MCF 10A (cell line): Measurements from ENCODE around the gene SPATA16. TPM values are rescaled to one million over a fixed set of nuclear protein-coding genes. Genes with fewer than 3 reads are reported as not detected.

Experiments used
- BruUV-seq: library from RNA; stranded (reverse); fragments of 400-500 nt; replicated peaks from 2 replicates; lab custom pipeline; 2021; lab: Mats Ljungman, UMichigan
- CTCF ChIA-PET: fragments of 300-600 bp; sonication (Branson Sonifier 250); formaldehyde crosslinking; extraction: SDS; loops from one replicate; lab custom pipeline; 2021; ENCODE audit warnings: antibody characterized with exemption, inconsistent platforms; lab: Yijun Ruan, JAX
- POLR2A ChIA-PET: fragments of 300-600, 350-650 bp; sonication (Branson Sonifier 250); formaldehyde crosslinking; extraction: SDS; loops from one replicate; lab custom pipeline; 2020; ENCODE audit warnings: antibody characterized with exemption, inconsistent platforms; lab: Yijun Ruan, JAX
- DNase-seq: peaks from one replicate; pipeline ENCODE4 v3.0.0-alpha.2; 2018; ENCODE audit not compliant: unreplicated experiment
- H3K27ac Mint-ChIP-seq: one replicate; pipeline ENCODE4 v1.8.0; 2022; ENCODE audit warnings: mild to moderate bottlenecking, low read depth, mixed read lengths; ENCODE audit not compliant: unreplicated experiment
- H3K27me3 Mint-ChIP-seq: one replicate; pipeline ENCODE4 v1.8.0; 2022; ENCODE audit warnings: mixed read lengths; ENCODE audit not compliant: insufficient read depth, unreplicated experiment
- H3K36me3 Mint-ChIP-seq: one replicate; pipeline ENCODE4 v1.8.0; 2022; ENCODE audit warnings: mild to moderate bottlenecking, moderate library complexity, mixed read lengths; ENCODE audit not compliant: insufficient read depth, unreplicated experiment
- H3K4me1 Mint-ChIP-seq: one replicate; pipeline ENCODE4 v1.8.0; 2022; ENCODE audit warnings: mixed read lengths; ENCODE audit not compliant: insufficient read depth, unreplicated experiment
- H3K4me3 Mint-ChIP-seq: one replicate; pipeline ENCODE4 v1.8.0; 2022; ENCODE audit warnings: mild to moderate bottlenecking, moderate library complexity, mixed read lengths; ENCODE audit not compliant: unreplicated experiment
- H3K9me3 Mint-ChIP-seq: one replicate; pipeline ENCODE4 v1.8.0; 2022; ENCODE audit warnings: mixed read lengths; ENCODE audit not compliant: unreplicated experiment
- intact Hi-C: fragments of 100-400 bp; cut with micrococcal nuclease; formaldehyde crosslinking; loops from 2 replicates; pipeline ENCODE4 v1.14.1; 2022
- total RNA-seq: library from RNA; stranded (reverse); gene quantifications from 2 replicates; pipeline ENCODE4 v1.2.3, GENCODE V29; 2022
- TF ChIP-seq, protein P1 (sequence below): fragments of 200-600 bp; IDR thresholded peaks from one replicate; pipeline ENCODE4 v1.8.0; 2022; ENCODE audit warnings: antibody characterized with exemption, mild to moderate bottlenecking; ENCODE audit not compliant: unreplicated experiment

Gene SPATA16
- total RNA-seq, 1 experiment from 2014 or later, result not detected

GRCh38 chr3:173128633-173129032, 12.4 kb downstream of the SPATA16 start:
- BruUV-seq, result no TSS peak
- H3K4me1 Mint-ChIP-seq, result no peaks in the 10 kb centered on the region
- ChIA-PET CTCF (no interaction called here), POLR2A (no interaction called here)
- intact Hi-C loops, result no loop called here
- no peak overlapping the region for H3K4me3 Mint-ChIP-seq
- H3K27me3 Mint-ChIP-seq, result peaks cover 90% of the 10 kb centered on the region
- TF ChIP-seq, protein P1, sequence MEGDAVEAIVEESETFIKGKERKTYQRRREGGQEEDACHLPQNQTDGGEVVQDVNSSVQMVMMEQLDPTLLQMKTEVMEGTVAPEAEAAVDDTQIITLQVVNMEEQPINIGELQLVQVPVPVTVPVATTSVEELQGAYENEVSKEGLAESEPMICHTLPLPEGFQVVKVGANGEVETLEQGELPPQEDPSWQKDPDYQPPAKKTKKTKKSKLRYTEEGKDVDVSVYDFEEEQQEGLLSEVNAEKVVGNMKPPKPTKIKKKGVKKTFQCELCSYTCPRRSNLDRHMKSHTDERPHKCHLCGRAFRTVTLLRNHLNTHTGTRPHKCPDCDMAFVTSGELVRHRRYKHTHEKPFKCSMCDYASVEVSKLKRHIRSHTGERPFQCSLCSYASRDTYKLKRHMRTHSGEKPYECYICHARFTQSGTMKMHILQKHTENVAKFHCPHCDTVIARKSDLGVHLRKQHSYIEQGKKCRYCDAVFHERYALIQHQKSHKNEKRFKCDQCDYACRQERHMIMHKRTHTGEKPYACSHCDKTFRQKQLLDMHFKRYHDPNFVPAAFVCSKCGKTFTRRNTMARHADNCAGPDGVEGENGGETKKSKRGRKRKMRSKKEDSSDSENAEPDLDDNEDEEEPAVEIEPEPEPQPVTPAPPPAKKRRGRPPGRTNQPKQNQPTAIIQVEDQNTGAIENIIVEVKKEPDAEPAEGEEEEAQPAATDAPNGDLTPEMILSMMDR, result no peak
- no peaks in the 10 kb centered on the region for H3K9me3 Mint-ChIP-seq
- H3K36me3 Mint-ChIP-seq, result no peaks in the 10 kb centered on the region
- H3K27ac Mint-ChIP-seq, result no peak overlapping the region
- peak; percentile 7 for DNase-seq

DNA sequence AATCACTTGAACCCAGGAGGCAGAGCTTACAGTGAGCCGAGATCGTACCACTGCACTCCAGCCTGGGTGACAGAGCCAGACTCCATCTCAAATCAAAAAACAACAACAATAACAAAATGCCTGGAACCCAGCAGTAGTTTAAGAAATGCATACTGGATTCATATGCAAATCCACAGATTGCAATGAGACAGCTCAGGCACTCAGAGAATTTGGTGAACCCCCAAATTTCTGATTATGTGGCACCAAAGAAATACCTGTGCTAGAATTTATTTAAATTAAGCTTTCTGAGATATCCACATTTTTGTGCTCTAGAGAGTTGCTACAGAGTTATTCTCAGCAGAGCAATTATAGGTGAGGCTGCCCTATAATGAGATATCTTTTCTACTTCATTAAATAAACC, 29.7 kb downstream of the SPATA16 start:
- BruUV-seq, result no TSS peak
- TF ChIP-seq, protein P1, result no peak
- intact Hi-C loops, result no loop called here
- POLR2A ChIA-PET, result no interaction called here
- H3K4me1 Mint-ChIP-seq, result no peaks in the 10 kb centered on the region
- H3K27me3 Mint-ChIP-seq, result peaks cover 92% of the 10 kb centered on the region
- CTCF ChIA-PET, result interaction anchor here (0.7 to 1.0 kb wide), 2 partner anchors 20 to 67 kb away, joined by 3 read pairs; no protein-coding TSS in a partner anchor
- no peak overlapping the region for H3K4me3 Mint-ChIP-seq
- no peaks in the 10 kb centered on the region for H3K9me3 Mint-ChIP-seq
- H3K27ac Mint-ChIP-seq, result no peak overlapping the region
- no peaks in the 10 kb centered on the region for H3K36me3 Mint-ChIP-seq
- DNase-seq, result no peak

- no peak for DNase-seq
- no TSS peak for BruUV-seq
- Mint-ChIP-seq H3K27me3 (peaks cover 92% of the 10 kb centered on the region), H3K4me3 (no peak overlapping the region), H3K4me1 (no peaks in the 10 kb centered on the region), H3K36me3 (no peaks in the 10 kb centered on the region), H3K27ac (no peak overlapping the region), H3K9me3 (no peaks in the 10 kb centered on the region)
- ChIA-PET CTCF (no interaction called here), POLR2A (no interaction called here)
- intact Hi-C loops, result no loop called here
- TF ChIP-seq, protein P1, result no peak
Observed at GRCh38 chr3:173109143-173109542, 31.9 kb downstream of the SPATA16 start.

- intact Hi-C loops, result no loop called here
- POLR2A ChIA-PET, result no interaction called here
- no peak for DNase-seq
- H3K27me3 Mint-ChIP-seq, result peaks cover 71% of the 10 kb centered on the region
- H3K9me3 Mint-ChIP-seq, result no peaks in the 10 kb centered on the region
- CTCF ChIA-PET, result interaction anchor here (0.6 kb wide), 1 partner anchor 223 kb away, joined by 4 read pairs; no protein-coding TSS in a partner anchor
- TF ChIP-seq, protein P1, result no peak
- no TSS peak for BruUV-seq
- no peaks in the 10 kb centered on the region for H3K4me1 Mint-ChIP-seq
- H3K27ac Mint-ChIP-seq, result no peak overlapping the region
- H3K4me3 Mint-ChIP-seq, result no peak overlapping the region
- H3K36me3 Mint-ChIP-seq, result no peaks in the 10 kb centered on the region
Observed at GRCh38 chr3:173103469-173103868, 37.6 kb downstream of the SPATA16 start.
